Measurements from ENCODE around the gene FAF1. TPM values are rescaled to one million over a fixed set of nuclear protein-coding genes. Genes with fewer than 3 reads are reported as not detected.

Gene FAF1
- total RNA-seq, 1 donor from 2014 or later = 10.4 TPM

DNA sequence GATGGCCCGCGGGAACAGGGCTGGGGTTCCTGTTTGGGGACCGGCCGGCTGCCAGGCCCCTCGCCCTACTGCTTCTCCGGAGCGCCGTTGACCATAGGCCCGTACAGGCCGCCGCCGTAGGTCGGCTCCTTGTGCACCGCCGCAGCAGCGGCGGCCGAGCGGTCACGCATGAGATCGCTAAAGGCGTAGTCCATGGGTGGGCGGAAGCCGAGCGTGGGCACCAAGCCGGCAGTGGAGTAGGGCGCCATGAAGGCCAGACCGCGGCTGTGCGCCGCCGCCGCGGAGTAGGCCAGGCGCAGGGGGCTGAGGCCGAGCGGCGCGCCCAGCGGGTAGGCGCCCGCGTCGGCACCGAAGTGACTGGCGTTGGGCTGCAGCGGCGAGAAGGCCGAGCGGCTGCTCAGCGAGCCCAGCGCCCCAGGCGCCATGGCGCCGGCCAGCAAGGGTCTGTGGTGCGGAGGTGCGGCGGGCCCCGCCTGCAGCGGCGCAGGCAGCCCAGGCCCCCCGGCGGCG, 541.4 kb downstream of the FAF1 start:
- no peak for DNase-seq (ENCODE audit: low spot score)

DNA sequence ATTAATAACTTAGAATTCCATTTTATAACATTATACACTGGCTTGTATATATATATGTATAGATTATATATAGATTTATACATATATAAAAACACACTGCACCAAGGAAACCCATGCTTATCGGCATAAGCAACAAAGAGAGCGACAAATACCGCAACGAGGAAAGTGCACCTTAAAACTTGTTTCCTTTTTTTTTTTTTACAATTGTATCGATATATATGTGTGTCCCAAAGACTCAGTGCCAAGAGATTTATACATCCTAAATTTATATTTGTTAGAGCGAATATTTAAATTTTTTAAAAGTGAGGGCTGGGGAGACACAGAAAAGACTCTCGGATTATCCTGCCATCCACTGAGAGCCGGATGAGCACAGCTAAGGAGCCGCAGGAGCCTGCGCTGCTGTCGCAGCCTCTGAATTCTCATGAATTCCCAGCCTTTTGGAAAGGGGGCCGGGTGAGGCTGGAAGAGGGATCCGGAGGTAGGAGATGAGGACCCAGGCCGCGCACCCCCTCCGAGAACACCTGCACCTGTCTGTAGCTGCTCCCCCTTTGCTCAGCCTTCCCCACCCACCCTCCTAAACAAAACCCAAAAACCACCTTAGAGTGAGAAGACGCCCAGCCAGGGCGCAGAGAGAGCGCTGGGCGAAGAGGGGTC, 542.0 kb downstream of the FAF1 start:
- DNase-seq (ENCODE audit: low spot score) = no peak

DNA sequence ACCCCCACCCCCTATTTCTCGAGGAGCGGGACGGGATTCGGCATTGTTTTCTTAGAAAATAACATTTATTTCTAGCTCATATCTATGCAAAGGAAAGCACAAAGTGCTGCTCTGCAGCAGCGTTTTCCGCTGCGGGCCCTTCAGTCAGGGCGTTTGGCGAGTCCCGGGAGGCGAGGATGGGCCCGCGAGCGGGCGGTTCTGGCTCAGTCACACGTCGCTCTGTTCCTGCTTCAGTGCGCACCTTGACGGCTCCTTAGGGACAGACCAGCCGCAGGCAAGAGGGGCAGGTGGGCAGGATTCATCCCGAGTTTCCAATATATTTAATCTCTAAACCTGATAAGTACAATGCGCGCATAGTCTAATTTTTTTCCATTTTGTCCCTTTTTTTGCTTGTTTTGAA, 542.6 kb downstream of the FAF1 start:
- DNase-seq (ENCODE audit: low spot score) = no peak

DNA sequence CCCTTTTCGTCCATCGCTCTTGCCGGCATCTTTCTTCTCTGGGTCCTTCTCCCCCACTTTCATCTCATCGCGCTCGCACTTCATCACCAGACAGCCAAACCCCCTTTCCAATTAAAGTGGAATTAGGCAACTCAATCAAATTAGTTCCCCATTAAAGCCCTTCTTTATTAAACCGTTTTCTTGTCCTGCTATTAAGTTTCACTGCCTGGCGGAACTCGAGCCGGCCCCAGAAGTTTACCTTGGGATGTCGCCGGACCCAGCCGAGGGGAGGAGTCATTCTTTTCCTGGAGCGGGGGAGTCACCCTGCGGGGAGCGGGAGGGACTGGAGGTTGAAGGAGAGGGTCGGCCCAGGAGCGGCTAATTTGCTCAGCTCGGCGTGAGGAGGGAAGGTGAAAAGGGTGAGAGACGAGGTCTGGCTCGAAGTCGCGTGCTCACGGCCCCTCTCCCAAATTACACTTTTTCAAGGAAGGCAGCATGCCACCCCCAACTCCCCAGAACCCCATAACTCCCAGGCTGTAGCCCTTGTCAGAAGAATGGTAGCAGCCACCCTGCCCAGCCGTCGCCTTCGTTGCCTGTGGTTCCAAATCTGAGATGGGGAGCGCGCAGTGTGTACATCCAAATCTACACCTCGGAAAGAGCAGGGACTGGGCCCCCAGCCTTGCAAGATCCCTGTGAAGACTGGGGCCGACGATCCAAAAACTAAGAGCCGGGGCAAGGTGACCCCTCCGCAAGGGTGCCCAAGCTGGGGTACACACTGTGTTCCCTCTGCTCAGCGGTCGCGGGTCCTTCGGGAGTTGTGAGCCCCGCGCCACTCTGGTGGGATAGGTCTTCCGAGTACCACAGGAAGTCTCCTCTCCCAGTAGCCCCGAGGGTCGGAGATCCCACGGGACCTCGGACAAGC, 543.3 kb downstream of the FAF1 start:
- DNase-seq (ENCODE audit: low spot score) = no peak

DNA sequence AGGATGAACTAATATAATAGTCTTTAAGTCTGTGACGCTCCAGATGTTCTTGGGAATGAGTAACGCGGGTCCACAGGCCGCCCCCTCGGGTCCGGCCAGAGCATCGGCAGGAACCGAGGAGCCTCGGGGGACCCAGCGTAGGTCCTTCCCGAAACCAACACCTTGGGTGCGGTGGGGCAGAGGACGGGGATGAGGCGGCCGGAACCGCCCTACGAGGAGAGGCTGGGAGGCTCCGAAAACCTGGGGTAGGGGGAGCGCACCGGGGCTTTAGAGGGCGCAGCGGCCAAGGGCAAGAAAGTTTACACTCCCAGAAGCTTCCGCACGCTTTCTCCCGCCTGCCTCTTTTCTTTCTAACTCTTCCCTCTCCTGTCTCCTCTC, 543.9 kb downstream of the FAF1 start:
- no peak for DNase-seq (ENCODE audit: low spot score)

DNA sequence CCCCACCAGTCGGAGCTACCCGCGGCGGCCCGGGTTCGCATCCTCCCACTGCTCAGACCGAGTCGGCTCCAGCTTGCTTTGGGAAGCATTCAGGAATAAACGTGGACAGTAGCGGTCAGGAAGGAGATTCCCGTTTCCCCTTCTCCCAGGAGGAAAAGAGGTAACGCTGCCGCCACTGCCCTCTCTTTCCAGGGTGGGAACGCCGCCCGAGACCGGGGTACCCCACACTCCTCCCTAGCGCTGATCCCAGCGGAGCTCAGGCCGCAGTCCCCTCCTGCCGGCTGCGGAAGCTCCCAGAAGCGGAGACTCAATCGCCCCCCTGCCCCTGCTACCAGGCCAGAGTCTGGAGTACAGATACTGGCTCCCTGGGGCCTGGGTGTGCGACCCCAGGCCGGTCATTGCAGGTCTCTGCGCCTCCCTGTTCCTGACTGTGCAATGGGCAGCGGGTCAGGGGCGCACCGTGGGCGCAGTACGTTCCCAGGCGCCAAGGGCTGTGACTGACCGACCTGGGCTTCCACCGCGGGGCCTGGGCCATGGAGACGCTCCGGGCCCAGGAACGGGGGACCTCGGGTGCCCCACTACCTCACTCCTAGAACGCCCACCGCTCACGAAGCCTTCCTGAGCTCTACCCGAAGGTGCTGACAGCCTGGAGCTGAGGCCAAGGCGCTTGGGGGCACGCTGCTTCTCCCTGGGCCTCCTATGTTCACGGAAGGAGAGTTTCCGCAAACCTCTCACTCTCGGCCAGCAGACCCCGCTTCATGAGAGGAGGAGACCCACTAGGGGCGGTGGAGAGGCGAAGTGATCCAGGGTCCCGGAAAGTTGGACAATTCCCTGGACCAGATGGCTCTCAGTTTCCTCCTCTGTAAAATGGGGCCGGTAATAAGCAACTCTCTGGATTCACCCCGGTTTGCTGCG, 544.6 kb downstream of the FAF1 start:
- no peak for DNase-seq (ENCODE audit: low spot score)

DNA sequence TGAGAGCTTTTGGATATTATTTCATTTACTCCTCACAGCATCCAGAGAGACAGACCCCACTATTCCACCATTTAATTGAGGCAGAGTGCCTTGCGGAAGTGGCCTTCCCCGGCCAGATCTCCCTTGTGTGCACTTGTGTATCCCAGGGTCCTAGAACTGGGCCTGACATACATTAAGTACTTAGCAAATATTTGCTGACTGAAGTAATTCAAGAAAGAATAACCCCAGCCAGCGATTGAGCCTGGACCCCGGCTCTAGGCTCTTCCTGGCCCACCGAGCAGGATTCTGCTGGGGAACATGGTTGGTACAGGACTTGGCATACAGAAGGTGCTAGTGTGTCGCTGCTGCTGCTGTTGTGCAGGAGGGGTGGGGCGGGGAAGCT, 545.2 kb downstream of the FAF1 start:
- no peak for DNase-seq (ENCODE audit: low spot score)

DNA sequence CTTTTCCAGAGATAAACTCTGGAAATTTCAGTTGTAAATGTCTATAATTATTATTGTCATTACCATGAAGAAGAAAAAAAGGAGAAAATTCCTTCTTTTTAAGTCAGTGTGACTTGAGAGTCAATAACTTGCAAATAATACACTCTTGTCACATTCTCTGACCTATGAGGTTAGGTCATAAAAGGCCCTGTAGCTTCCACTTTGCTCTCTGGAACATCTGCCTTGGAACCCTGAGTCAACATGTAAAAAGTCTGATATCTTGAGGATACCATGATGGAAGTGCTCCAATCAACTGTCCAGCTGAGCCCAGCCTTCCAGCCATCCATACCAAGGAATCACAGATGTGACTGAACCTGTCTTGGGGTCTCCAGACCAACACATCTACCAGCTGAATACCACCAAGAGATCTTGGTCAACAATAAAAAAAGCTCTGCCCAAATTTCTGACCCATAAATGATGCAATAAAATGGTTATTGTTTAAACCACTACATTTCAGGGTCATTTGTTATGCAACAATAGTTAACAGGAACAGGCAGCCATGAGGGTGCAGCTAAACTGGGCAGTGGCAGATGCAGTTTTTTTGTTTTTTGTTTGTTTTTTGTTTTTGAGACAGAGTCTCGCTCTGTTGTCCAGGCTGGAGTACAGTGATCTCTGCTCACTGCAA, 547.1 kb downstream of the FAF1 start:
- DNase-seq (ENCODE audit: low spot score) = no peak

DNA sequence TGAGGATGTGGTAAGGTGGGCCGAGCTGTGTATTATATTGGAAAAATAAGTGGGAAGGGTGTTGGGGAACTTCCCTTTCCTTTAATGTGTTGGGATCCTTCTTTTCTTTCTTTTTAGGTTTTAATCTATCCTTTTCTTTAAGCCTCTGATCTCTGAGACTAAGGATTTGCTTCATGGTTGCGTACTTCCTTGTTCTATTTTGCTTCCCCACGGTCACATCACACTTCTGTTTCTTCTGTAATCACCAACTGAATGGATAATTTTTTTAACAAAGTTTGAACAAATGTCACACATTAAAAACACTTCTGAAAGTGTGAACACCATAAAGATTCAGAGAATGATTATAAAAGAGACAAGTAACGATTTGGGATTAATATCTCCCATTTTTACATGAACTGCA, 554.3 kb downstream of the FAF1 start:
- DNase-seq (ENCODE audit: low spot score) = no peak

DNA sequence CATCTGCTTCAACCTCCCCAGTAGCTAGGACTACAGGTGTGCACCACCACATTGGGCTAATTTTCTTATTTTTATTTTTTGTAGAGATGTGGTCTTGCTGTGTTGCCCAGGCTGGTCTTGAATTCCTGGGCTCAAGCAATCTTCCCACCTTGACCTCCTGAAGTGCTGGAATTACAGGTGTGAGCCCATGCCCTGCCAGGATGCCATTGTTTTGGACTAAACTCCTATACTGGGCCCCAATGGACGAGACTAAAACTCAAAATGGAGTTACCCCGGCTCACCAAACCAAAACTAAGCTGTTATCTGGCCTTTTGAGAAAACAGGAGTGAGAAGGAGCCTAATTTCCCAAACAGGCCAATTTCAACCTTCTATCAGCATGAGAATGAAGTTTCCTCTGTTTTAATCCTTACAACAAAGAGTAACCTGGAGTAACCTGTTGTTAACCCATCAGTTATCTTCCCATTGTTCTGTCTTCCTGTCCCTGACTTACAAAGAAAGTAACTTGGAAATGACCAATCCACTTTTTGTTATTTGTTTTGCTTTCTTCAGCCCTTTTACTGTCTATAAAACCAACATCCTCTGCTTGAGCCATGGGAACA, 566.4 kb downstream of the FAF1 start:
- no peak for DNase-seq (ENCODE audit: low spot score)

Other genes starting within 250 kb of the FAF1 start
- 8.7 TPM for gene CDKN2C, start 10.0 kb upstream of the FAF1 start, total RNA-seq (ENCODE audit: insufficient read depth, low replicate concordance)
- 1.9 TPM for gene C1orf185, start 142.0 kb upstream of the FAF1 start, total RNA-seq (ENCODE audit: insufficient read depth, low replicate concordance)

All from umbilical cord (tissue), 2 donors.